Endodermal cell (in vitro differentiated cells): ENCODE results near the gene TNFAIP2. TPM values are rescaled to one million over a fixed set of nuclear protein-coding genes. Genes with fewer than 3 reads are reported as not detected.
A peak's percentile ranks its signal among the peaks of the same experiment; 100 is the strongest.

Source experiments
- DNase-seq: peaks from one replicate; pipeline ENCODE4 v3.0.0-alpha.2; 2017
- H3K27ac ChIP-seq: 2 replicates; pipeline ENCODE4 v1.5.1; 2013; ENCODE audit warnings: mild to moderate bottlenecking, low read depth, low read length, moderate library complexity
- H3K27me3 ChIP-seq: 2 replicates; pipeline ENCODE4 v1.6.1; 2013; ENCODE audit warnings: mild to moderate bottlenecking, low read length, moderate library complexity; ENCODE audit not compliant: insufficient read depth, control insufficient read depth, poor library complexity, severe bottlenecking
- H3K36me3 ChIP-seq: 2 replicates; pipeline ENCODE4 v1.7.0; 2013; ENCODE audit warnings: mild to moderate bottlenecking, low read length, moderate library complexity; ENCODE audit not compliant: control insufficient read depth, insufficient read depth
- H3K4me1 ChIP-seq: one replicate; pipeline ENCODE4 v1.7.0; 2013; ENCODE audit warnings: low read length; ENCODE audit not compliant: control insufficient read depth, insufficient read depth
- H3K4me3 ChIP-seq: 2 replicates; pipeline ENCODE4 v1.5.1; 2013; ENCODE audit warnings: mild to moderate bottlenecking, low read length, moderate library complexity
- H3K9ac ChIP-seq: 2 replicates; pipeline ENCODE4 v1.6.1; 2013; ENCODE audit warnings: mild to moderate bottlenecking, low read length, moderate library complexity; ENCODE audit not compliant: poor library complexity, severe bottlenecking; ENCODE audit errors: extremely low read depth
- H3K9me3 ChIP-seq: 2 replicates; pipeline ENCODE4 v1.6.1; 2013; ENCODE audit warnings: mild to moderate bottlenecking, low read length, moderate library complexity; ENCODE audit not compliant: control insufficient read depth
- H3K27ac Mint-ChIP-seq: 2 replicates; pipeline ENCODE4 v1.8.0; 2020; ENCODE audit warnings: mixed read lengths
- H3K27me3 Mint-ChIP-seq: 2 replicates; pipeline ENCODE4 v1.8.0; 2021; ENCODE audit warnings: mild to moderate bottlenecking, mixed read lengths; ENCODE audit not compliant: insufficient read depth
- H3K36me3 Mint-ChIP-seq: 2 replicates; pipeline ENCODE4 v1.8.0; 2020; ENCODE audit warnings: low read depth, mixed read lengths
- H3K4me1 Mint-ChIP-seq: 2 replicates; pipeline ENCODE4 v1.8.0; 2020; ENCODE audit warnings: mixed read lengths
- H3K4me3 Mint-ChIP-seq: 2 replicates; pipeline ENCODE4 v1.8.0; 2020; ENCODE audit warnings: mild to moderate bottlenecking, moderate library complexity, mixed read lengths
- H3K9me3 Mint-ChIP-seq: 2 replicates; pipeline ENCODE4 v1.8.0; 2020; ENCODE audit warnings: mild to moderate bottlenecking, mixed read lengths
- CTCF ChIP-seq: fragments of 200-600 bp; sonication (generic); conservative IDR thresholded peaks from 2 replicates; pipeline ENCODE4 v1.5.0; 2021; ENCODE audit warnings: antibody characterized with exemption, mild to moderate bottlenecking
- WGBS, 2 experiments: methylation state at CpG; one replicate each; pipeline versions ENCODE4 v1.1.5 to v1.1.7; 2013; ENCODE audit warnings: missing lambda C conversion rate in 2 of 2, mixed read lengths in 1 of 2; ENCODE audit not compliant: insufficient coverage in 1 of 2, insufficient read length in 1 of 2; 5-methylcytosine and 5-hydroxymethylcytosine counted together
- total RNA-seq, 2 donors: library from RNA; stranded (reverse); fragmentation: NEBNext Ultra II Directional in 1 of 2; extraction: Animal tissue kit (Norgen Biotek cat#: 25700) in 1 of 2; gene quantifications; 2 replicates in 1 of 2; 3 replicates in 1 of 2; pipeline ENCODE4 v1.2.1, GENCODE V29; 2021

Gene TNFAIP2
- total RNA-seq, 2 donors from 2014 or later: 16.8 to 19.4 TPM

GRCh38 chr14:103158688-103159087, 35.4 kb downstream of the TNFAIP2 start:
- H3K4me1 ChIP-seq: no peaks in the 10 kb centered on the region
- Mint-ChIP-seq H3K9me3 (peaks cover 37% of the 10 kb centered on the region), H3K27ac (no peak overlapping the region)

GRCh38 chr14:103160321-103161053, 37.2 kb downstream of the TNFAIP2 start:
- Mint-ChIP-seq H3K9me3 (peaks cover 37% of the 10 kb centered on the region), H3K27me3 (peaks cover 21% of the 10 kb centered on the region), H3K4me3 (no peak overlapping the region), H3K36me3 (peaks cover 2% of the 10 kb centered on the region), H3K27ac (no peak overlapping the region), H3K4me1 (peaks cover 3% of the 10 kb centered on the region)
- WGBS, 2 experiments: 92 to 94% methylated on average over 10 to 11 of the region's 13 CpGs
- no peak for TF ChIP-seq CTCF
- peaks cover 43% of the 10 kb centered on the region for H3K9me3 ChIP-seq
- no peaks in the 10 kb centered on the region for H3K27me3 ChIP-seq
- DNase-seq: no peak
- H3K4me1 ChIP-seq: no peaks in the 10 kb centered on the region
- no peak overlapping the region for H3K27ac ChIP-seq
- H3K36me3 ChIP-seq: no peaks in the 10 kb centered on the region
- peak overlapping the region; percentile 66 for H3K4me3 ChIP-seq
- H3K9ac ChIP-seq: no peak overlapping the region

More at GRCh38 chr14:103158688-103159087, 35.4 kb downstream of the TNFAIP2 start:
- Histone ChIP-seq H3K9ac (no peak overlapping the region), H3K36me3 (no peaks in the 10 kb centered on the region), H3K27ac (no peak overlapping the region), H3K9me3 (peaks cover 43% of the 10 kb centered on the region), H3K4me3 (no peak overlapping the region), H3K27me3 (no peaks in the 10 kb centered on the region)
- TF ChIP-seq CTCF: no peak
- H3K27me3 Mint-ChIP-seq: peaks cover 16% of the 10 kb centered on the region
- H3K36me3 Mint-ChIP-seq: peaks cover 2% of the 10 kb centered on the region
- peak; percentile 60 for DNase-seq
- no peak overlapping the region for H3K4me3 Mint-ChIP-seq
- WGBS, 2 experiments: 63 to 100% methylated on average over 1 of the region's 1 CpG
- peaks cover 3% of the 10 kb centered on the region for H3K4me1 Mint-ChIP-seq

- H3K27me3 Mint-ChIP-seq: peaks cover 21% of the 10 kb centered on the region
Observed at GRCh38 chr14:103161054-103161397, 37.8 kb downstream of the TNFAIP2 start.

More at GRCh38 chr14:103161054-103161397, 37.8 kb downstream of the TNFAIP2 start:
- no peak overlapping the region for H3K9ac ChIP-seq
- H3K9me3 Mint-ChIP-seq: peaks cover 37% of the 10 kb centered on the region
- no peak for TF ChIP-seq CTCF
- no peaks in the 10 kb centered on the region for H3K27me3 ChIP-seq
- peak; percentile 60 for DNase-seq
- H3K4me1 Mint-ChIP-seq: peaks cover 3% of the 10 kb centered on the region
- no peaks in the 10 kb centered on the region for H3K36me3 ChIP-seq
- no peak overlapping the region for H3K4me3 ChIP-seq
- H3K4me3 Mint-ChIP-seq: no peak overlapping the region
- H3K27ac Mint-ChIP-seq: no peak overlapping the region
- H3K36me3 Mint-ChIP-seq: peaks cover 2% of the 10 kb centered on the region
- H3K4me1 ChIP-seq: no peaks in the 10 kb centered on the region
- H3K27ac ChIP-seq: no peak overlapping the region
- peaks cover 43% of the 10 kb centered on the region for H3K9me3 ChIP-seq
- 93 to 94% methylated on average over 4 of the region's 4 CpGs for WGBS, 2 experiments
